Omental fat pad (tissue), 4 donors: ENCODE results near the gene L3MBTL3. TPM values are rescaled to one million over a fixed set of nuclear protein-coding genes. Genes with fewer than 3 reads are reported as not detected.

ENCODE experiments used
- ATAC-seq: fragments of 150-250 bp; one replicate; pipeline ENCODE4 v1.9.1; 2016; ENCODE audit warnings: mild to moderate bottlenecking, moderate library complexity; ENCODE audit not compliant: low FRiP score
- DNase-seq: peaks from one replicate; pipeline ENCODE4 v3.0.0-alpha.2; 2019; ENCODE audit warnings: low spot score
- total RNA-seq, 4 donors: library from RNA; depleted of rRNA; stranded (reverse); fragments of >200 nt; gene quantifications; one replicate each; pipeline ENCODE4 v1.1.0, GENCODE V29; 2016
- TF ChIP-seq, protein P1 (sequence below), 3 donors: fragments of 450-650 bp; IDR thresholded peaks; one replicate each; pipeline ENCODE4 v1.5.1; 2016 to 2017; ENCODE audit warnings: antibody characterized with exemption in 3 of 3, mild to moderate bottlenecking in 3 of 3, moderate library complexity in 2 of 3

The L3MBTL3 gene
- total RNA-seq, 4 donors from 2014 or later, result 6.9 to 22.2 (median 8.0) TPM

DNA sequence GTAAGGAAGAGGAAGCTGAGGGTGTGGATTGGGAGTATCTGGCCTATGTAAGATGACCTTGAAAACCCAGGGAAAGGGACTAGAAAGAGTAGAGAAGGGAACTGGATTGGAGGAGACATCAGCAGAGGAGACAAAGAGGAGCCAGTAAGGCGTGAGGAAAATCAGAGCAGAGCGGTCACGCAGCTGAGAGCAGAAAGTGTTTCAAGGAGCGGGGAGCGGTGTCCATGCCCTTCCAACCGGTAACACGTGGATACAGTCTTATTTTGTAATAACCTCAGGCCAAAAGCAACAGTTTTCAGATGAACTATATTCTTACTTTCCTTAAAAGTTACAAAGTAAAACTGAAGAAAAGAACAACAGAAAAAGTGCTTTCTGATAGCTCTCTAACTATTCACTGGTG, 36.3 kb downstream of the L3MBTL3 start:
- TF ChIP-seq, protein P1, sequence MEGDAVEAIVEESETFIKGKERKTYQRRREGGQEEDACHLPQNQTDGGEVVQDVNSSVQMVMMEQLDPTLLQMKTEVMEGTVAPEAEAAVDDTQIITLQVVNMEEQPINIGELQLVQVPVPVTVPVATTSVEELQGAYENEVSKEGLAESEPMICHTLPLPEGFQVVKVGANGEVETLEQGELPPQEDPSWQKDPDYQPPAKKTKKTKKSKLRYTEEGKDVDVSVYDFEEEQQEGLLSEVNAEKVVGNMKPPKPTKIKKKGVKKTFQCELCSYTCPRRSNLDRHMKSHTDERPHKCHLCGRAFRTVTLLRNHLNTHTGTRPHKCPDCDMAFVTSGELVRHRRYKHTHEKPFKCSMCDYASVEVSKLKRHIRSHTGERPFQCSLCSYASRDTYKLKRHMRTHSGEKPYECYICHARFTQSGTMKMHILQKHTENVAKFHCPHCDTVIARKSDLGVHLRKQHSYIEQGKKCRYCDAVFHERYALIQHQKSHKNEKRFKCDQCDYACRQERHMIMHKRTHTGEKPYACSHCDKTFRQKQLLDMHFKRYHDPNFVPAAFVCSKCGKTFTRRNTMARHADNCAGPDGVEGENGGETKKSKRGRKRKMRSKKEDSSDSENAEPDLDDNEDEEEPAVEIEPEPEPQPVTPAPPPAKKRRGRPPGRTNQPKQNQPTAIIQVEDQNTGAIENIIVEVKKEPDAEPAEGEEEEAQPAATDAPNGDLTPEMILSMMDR (IDR thresholded peaks at IDR 0.05), result no peak
- DNase-seq, result no peak
- ATAC-seq, result no peak

DNA sequence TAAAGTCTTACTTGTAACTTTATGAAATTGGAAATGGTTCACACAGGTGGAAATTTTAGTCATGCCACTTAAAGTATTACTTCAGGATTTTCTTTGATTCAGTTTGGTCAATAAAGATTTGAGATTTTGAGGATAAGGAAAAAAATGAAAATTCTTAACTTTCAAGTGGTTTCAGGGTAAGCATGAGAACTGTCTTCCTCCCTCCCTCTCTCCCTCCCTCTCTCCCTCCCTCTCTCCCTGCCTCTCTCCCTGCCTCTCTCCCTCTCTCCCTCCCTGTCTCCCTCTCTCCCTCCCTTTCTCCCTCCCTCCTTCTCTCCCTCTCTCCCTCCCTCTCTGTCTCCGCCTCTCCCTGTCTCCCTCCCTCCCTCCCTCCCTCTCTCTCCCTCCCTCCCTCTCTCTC, 36.9 kb downstream of the L3MBTL3 start:
- TF ChIP-seq, protein P1 (IDR thresholded peaks at IDR 0.05), result no peak
- ATAC-seq, result no peak
- no peak for DNase-seq

DNA sequence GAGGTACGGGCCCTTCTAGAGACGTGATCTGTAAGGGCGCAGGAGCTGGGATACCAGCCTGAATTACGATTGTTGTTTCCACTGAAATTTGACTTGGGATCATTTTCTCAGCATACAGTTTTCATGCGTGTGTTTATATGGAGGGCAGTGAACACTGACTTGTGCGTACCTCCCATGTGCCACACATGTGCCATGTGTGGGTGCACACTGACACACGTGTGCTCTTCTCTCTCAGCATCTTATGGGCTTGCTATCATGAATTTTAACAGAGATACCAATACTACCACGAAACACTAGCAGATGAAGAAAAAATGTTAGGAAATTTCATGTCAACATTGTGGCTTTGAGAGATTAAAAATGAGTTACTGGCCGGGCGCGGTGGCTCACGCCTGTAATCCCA, 39.1 kb downstream of the L3MBTL3 start:
- TF ChIP-seq, protein P1 (IDR thresholded peaks at IDR 0.05), result no peak
- no peak for DNase-seq
- ATAC-seq, result no peak

DNA sequence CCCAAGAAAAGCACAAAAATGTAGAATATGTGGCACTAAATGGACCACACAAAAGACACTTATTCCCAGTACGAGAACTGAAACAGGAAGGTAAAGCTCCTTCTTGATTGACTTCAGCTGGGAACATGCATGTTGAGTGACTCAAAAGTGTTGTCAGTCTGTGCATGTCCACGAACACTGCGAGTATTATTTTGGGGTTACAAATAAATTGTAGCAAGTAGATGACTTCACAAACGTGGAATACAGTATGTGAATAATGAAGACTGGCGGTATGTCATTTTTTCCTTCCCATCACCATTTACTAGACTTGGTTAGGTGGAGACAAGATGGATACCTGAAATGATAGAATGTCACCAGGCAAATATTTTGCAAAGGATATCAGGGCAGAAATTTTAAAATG, 45.4 kb downstream of the L3MBTL3 start:
- no peak for DNase-seq
- no peak for ATAC-seq
- TF ChIP-seq, protein P1 (IDR thresholded peaks at IDR 0.05), result no peak

DNA sequence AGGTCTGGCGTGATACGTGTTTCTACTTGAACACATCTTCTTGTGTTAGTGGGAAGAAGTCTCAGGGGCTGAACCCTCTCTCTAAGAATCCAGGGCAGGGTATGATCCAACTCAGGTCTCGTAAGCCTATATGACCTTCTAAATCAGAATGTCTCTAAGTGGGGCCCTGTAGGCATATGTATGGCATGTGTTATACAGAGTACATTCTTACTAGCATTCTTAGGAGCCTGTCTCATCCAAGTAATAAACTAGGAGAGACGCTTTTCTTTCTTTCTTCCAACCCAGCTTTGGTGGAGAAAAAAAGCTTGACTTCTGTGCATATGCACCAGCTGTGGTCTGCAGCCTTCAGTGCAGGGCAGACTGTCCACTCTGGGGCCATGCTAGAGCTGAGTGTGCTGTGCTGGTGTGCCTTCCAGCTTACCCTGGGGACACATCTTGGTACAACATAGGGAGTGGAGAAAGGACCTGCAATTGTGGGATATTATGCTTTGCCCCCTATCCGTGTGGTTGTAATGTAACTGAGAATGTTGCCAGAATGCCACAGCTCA, 47.3 kb downstream of the L3MBTL3 start:
- ATAC-seq (no peak), DNase-seq (no peak)
- TF ChIP-seq, protein P1 (IDR thresholded peaks at IDR 0.05), result no peak

DNA sequence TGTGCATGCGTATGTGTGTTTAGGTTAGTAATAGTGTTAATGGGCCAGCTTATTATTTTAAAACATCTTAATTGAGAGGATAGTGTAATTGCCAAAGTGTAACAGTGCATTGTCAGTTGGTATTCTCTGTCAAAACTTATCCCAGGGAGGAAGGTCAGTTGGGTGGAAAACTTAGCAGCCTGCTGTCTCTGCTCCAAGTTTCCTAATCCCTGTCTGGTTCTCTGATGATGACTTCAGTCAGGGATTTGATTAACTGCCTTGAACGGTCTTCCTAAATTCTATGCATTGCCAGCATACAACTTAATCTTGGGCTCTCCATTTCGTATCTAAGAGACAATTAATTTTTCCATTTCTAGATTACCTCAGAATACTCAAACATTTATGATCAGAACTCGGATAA, 51.1 kb downstream of the L3MBTL3 start:
- TF ChIP-seq, protein P1 (IDR thresholded peaks at IDR 0.05), result no peak
- ATAC-seq, result peak; percentile 50
- no peak for DNase-seq

DNA sequence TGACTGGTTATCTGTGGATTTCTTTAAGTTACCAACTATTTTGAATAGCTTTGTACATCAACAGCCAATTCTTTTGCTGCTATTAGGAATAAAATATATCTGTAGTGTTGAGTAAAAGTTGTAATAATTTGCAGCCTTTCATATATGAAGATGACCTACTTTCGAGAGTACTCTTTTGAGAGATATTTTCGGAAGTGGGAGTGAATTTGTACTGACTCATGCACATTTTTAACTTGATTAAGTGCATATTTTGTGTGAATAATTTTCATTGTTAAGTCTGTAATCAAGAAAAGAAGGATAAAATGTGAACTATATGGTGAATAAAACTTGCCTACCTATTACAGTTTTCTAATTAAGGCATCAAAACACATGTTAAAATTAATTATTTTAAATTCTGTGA, 51.9 kb downstream of the L3MBTL3 start:
- TF ChIP-seq, protein P1 (IDR thresholded peaks at IDR 0.05), result no peak
- DNase-seq (no peak), ATAC-seq (peak; percentile 62)
